NT2/D1 (cell line): Measurements from ENCODE around the gene ADD3.

Source experiments
- SUZ12 ChIP-seq: IDR thresholded peaks from 2 replicates; pipeline ENCODE4 v1.6.1; 2011; ENCODE audit not compliant: insufficient read length, insufficient read depth; ENCODE audit errors: extremely low read depth
- YY1 ChIP-seq: IDR thresholded peaks from 2 replicates; pipeline ENCODE4 v1.6.1; 2011; ENCODE audit not compliant: insufficient read length, insufficient read depth

DNA sequence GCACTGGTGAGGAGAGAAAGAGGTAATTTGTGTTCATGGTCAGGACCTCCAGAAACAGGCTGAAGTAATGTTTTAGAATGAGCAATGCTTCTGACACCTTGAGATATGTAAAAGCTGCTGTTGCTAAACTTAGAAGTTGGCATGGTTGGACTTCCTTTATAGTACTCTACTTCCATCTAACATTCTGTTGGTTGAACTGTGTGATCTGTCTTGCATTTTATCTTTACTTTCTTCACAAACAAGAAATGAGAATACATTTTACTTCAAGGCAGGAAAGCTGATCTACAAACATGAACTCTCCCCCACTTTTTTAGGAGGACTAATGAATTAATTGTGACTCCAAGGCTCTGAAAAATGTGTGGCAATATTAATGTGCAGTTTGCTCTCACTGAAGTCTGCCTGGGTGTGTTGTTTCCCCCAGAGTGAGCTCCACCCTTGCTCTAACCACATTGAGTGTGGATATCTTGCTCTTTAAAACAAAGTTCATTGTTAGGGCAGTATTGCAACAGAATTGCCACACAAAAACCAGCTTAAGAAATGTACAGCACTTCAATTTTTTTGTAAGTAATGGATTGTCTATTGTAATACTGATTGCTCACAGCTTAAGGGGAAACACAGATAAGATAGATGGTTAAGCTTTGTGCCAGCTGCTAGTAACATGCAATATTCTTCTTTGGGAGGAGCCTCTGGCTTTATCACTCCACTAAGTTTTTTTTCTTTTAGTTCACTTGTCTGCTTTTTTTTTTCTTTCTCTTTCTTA is 69.0 kb downstream of the ADD3 start:
- TF ChIP-seq YY1 (no peak), SUZ12 (no peak)
